ENCODE results near the gene OSTN.
"Not testable (repeated sequence)": the region's sequence is repeated elsewhere in the genome, so short reads cannot be mapped to it uniquely, and the experiment has no call there.

The OSTN gene

GRCh38 chr3:191263850-191264249, 64.8 kb downstream of the OSTN start:
- no peak for DNase-seq (ENCODE audit: low spot score)

- DNase-seq (ENCODE audit: low spot score): no peak
Observed at GRCh38 chr3:191268737-191269136, 69.7 kb downstream of the OSTN start.

- DNase-seq (ENCODE audit: low spot score): no peak
Observed at GRCh38 chr3:191269289-191270085, 70.4 kb downstream of the OSTN start.

- not testable (repeated sequence) for DNase-seq (ENCODE audit: low spot score)
Observed at GRCh38 chr3:191275244-191275643, 76.2 kb downstream of the OSTN start.

- no peak for DNase-seq (ENCODE audit: low spot score)
Observed at GRCh38 chr3:191275751-191276150, 76.7 kb downstream of the OSTN start.

GRCh38 chr3:191280111-191280510, 81.1 kb downstream of the OSTN start:
- no peak for DNase-seq (ENCODE audit: low spot score)

- no peak for DNase-seq (ENCODE audit: low spot score)
Observed at GRCh38 chr3:191280882-191281281, 81.8 kb downstream of the OSTN start.

GRCh38 chr3:191282251-191283185, 83.5 kb downstream of the OSTN start:
- no peak for DNase-seq (ENCODE audit: low spot score)

GRCh38 chr3:191283400-191283799, 84.4 kb downstream of the OSTN start:
- no peak for DNase-seq (ENCODE audit: low spot score)

GRCh38 chr3:191290311-191291025, 91.4 kb downstream of the OSTN start:
- no peak for DNase-seq (ENCODE audit: low spot score)

- no peak for DNase-seq (ENCODE audit: low spot score)
Observed at GRCh38 chr3:191292243-191293015, 93.4 kb downstream of the OSTN start.

GRCh38 chr3:191294291-191294690, 95.2 kb downstream of the OSTN start:
- no peak for DNase-seq (ENCODE audit: low spot score)

GRCh38 chr3:191296041-191296541, 97.0 kb downstream of the OSTN start:
- no peak for DNase-seq (ENCODE audit: low spot score)

GRCh38 chr3:191298846-191299245, 99.8 kb downstream of the OSTN start:
- DNase-seq (ENCODE audit: low spot score): no peak

GRCh38 chr3:191300422-191300821, 101.4 kb downstream of the OSTN start:
- DNase-seq (ENCODE audit: low spot score): no peak

- DNase-seq (ENCODE audit: low spot score): no peak
Observed at GRCh38 chr3:191301017-191301416, 102.0 kb downstream of the OSTN start.

GRCh38 chr3:191301782-191302411, 102.9 kb downstream of the OSTN start:
- no peak for DNase-seq (ENCODE audit: low spot score)

- DNase-seq (ENCODE audit: low spot score): no peak
Observed at GRCh38 chr3:191302451-191302850, 103.4 kb downstream of the OSTN start.

GRCh38 chr3:191303596-191303995, 104.6 kb downstream of the OSTN start:
- DNase-seq (ENCODE audit: low spot score): no peak

GRCh38 chr3:191306428-191306827, 107.4 kb downstream of the OSTN start:
- no peak for DNase-seq (ENCODE audit: low spot score)

- no peak for DNase-seq (ENCODE audit: low spot score)
Observed at GRCh38 chr3:191307341-191307740, 108.3 kb downstream of the OSTN start.

Measured in kidney tubule cell (primary cell).